PC-9 (cell line): ENCODE results near the gene SCLY. TPM values are rescaled to one million over a fixed set of nuclear protein-coding genes. Genes with fewer than 3 reads are reported as not detected.

Experiments
- BruUV-seq: library from RNA; stranded (reverse); fragments of 400-500 nt; replicated peaks from 2 replicates; lab custom pipeline; 2021; lab: Mats Ljungman, UMichigan
- CTCF ChIA-PET: fragments of 300-600 bp; sonication (Branson Sonifier 250); formaldehyde crosslinking; loops from one replicate; lab custom pipeline; 2022; ENCODE audit warnings: antibody characterized with exemption; lab: Charles Lee
- POLR2A ChIA-PET: fragments of 300-600 bp; sonication (Branson Sonifier 250); formaldehyde crosslinking; loops from one replicate; lab custom pipeline; 2022; ENCODE audit warnings: antibody characterized with exemption; ENCODE audit not compliant: unreplicated experiment; lab: Charles Lee
- DNase-seq, 2 experiments: peaks; one replicate each; pipeline versions ENCODE4 v3.0.0 to v3.0.0-alpha.2; 2015 to 2022; ENCODE audit warnings: mixed read lengths in 1 of 2
- H2AFZ ChIP-seq: fragments of 200-600 bp; sonication (generic); 2 replicates; pipeline ENCODE4 v1.8.1; 2017; ENCODE audit warnings: antibody characterized with exemption
- H3F3A ChIP-seq: fragments of 200-600 bp; sonication (generic); 2 replicates; pipeline ENCODE4 v1.8.1; 2017; ENCODE audit warnings: antibody characterized with exemption, mild to moderate bottlenecking, low read depth; ENCODE audit not compliant: insufficient read depth
- H3K27ac ChIP-seq: fragments of 200-600 bp; sonication (generic); 2 replicates; pipeline ENCODE4 v1.6.1; 2016; ENCODE audit warnings: mixed run types
- H3K27me3 ChIP-seq: fragments of 200-600 bp; sonication (generic); 2 replicates; pipeline ENCODE4 v1.6.1; 2016; ENCODE audit warnings: low read depth, mixed run types; ENCODE audit not compliant: insufficient read depth
- H3K36me3 ChIP-seq: fragments of 200-600 bp; sonication (generic); 2 replicates; pipeline ENCODE4 v1.6.1; 2016; ENCODE audit warnings: low read depth, mixed run types
- H3K4me1 ChIP-seq: fragments of 200-600 bp; sonication (generic); replicated peaks from 2 replicates; pipeline ENCODE4 v1.6.1; 2016; ENCODE audit warnings: mixed run types; ENCODE audit not compliant: insufficient read depth
- H3K4me2 ChIP-seq: fragments of 200-600 bp; sonication (generic); 2 replicates; pipeline ENCODE4 v1.6.1; 2017; ENCODE audit warnings: mixed run types
- H3K4me3 ChIP-seq: fragments of 200-600 bp; sonication (generic); 2 replicates; pipeline ENCODE4 v1.6.1; 2016; ENCODE audit warnings: mixed run types
- H3K79me2 ChIP-seq: fragments of 200-600 bp; sonication (generic); 2 replicates; pipeline ENCODE4 v1.6.1; 2017; ENCODE audit warnings: low read depth, mixed run types
- H3K9me2 ChIP-seq: fragments of 200-600 bp; sonication (generic); 2 replicates; pipeline ENCODE4 v1.8.1; 2017; ENCODE audit warnings: mild to moderate bottlenecking; ENCODE audit not compliant: insufficient read depth
- H3K9me3 ChIP-seq: fragments of 200-600 bp; sonication (generic); 2 replicates; pipeline ENCODE4 v1.8.1; 2016; ENCODE audit warnings: low read depth; ENCODE audit not compliant: insufficient read depth
- H4K20me1 ChIP-seq: fragments of 200-600 bp; sonication (generic); 2 replicates; pipeline ENCODE4 v1.8.1; 2017; ENCODE audit not compliant: insufficient read depth
- CTCF ChIP-seq: fragments of 200-600 bp; sonication (generic); conservative IDR thresholded peaks from 2 replicates; pipeline ENCODE4 v1.6.1; 2017; ENCODE audit warnings: mixed run types, antibody characterized with exemption, mild to moderate bottlenecking, moderate library complexity
- EZH2 ChIP-seq: fragments of 200-600 bp; sonication (generic); IDR thresholded peaks from 2 replicates; pipeline ENCODE4 v1.8.0; 2017; ENCODE audit warnings: antibody characterized with exemption, low read depth
- intact Hi-C: fragments of 100-400 bp; cut with micrococcal nuclease; formaldehyde crosslinking; loops from one replicate; pipeline ENCODE4 v1.10.0; 2022; ENCODE audit not compliant: unreplicated experiment
- total RNA-seq: library from RNA; stranded (reverse); gene quantifications from 2 replicates; pipeline ENCODE4 v1.2.3, GENCODE V29; 2021

The SCLY gene
- total RNA-seq, 1 experiment from 2014 or later = 40.0 TPM

- intact Hi-C loops = loop anchor here (10.0 kb wide), 1 partner anchor 104 kb away; the partner anchor contains the start of gene HES6
- no peak overlapping the region for H3K27ac ChIP-seq
Observed at GRCh38 chr2:238140721-238141540, 80.1 kb downstream of the SCLY start.

GRCh38 chr2:238141541-238142318 lies 80.9 kb downstream of the SCLY start:
- BruUV-seq = no TSS peak
- no peaks in the 10 kb centered on the region for H4K20me1 ChIP-seq
- H3K4me2 ChIP-seq = peak overlapping the region; percentile 69
- H2AFZ ChIP-seq = no peak overlapping the region
- H3K9me2 ChIP-seq = no peaks in the 10 kb centered on the region
- H3K4me1 ChIP-seq = peaks cover 72% of the 10 kb centered on the region
- peak; percentile 93 to 96 for DNase-seq
- TF ChIP-seq EZH2 = no peak
- TF ChIP-seq CTCF = no peak
- CTCF ChIA-PET = interaction anchor here (0.6 kb wide), 3 partner anchors 249 to 1014 kb away, joined by 3 to 9 read pairs (median 6); no protein-coding TSS in a partner anchor
- H3K27me3 ChIP-seq = no peaks in the 10 kb centered on the region
- POLR2A ChIA-PET = interaction anchor here (0.5 to 0.6 kb wide), 3 partner anchors 98 to 468 kb away, joined by 3 to 6 read pairs (median 5); no protein-coding TSS in a partner anchor
- H3K36me3 ChIP-seq = no peaks in the 10 kb centered on the region
- H3K4me3 ChIP-seq = no peak overlapping the region
- H3K9me3 ChIP-seq = no peaks in the 10 kb centered on the region
- peaks cover 25% of the 10 kb centered on the region for H3F3A ChIP-seq
- intact Hi-C loops = loop anchor here (2.0 to 10.0 kb wide), 2 partner anchors 103 to 277 kb away; partner anchors contain the start of gene HES6
- H3K27ac ChIP-seq = no peak overlapping the region
- no peaks in the 10 kb centered on the region for H3K79me2 ChIP-seq

More at GRCh38 chr2:238140721-238141540, 80.1 kb downstream of the SCLY start:
- no peak for DNase-seq
- no peak overlapping the region for H2AFZ ChIP-seq
- no peaks in the 10 kb centered on the region for H3K79me2 ChIP-seq
- ChIA-PET CTCF (interaction anchor here (0.6 kb wide), 3 partner anchors 248 to 1013 kb away, joined by 3 to 9 read pairs (median 6); no protein-coding TSS in a partner anchor), POLR2A (interaction anchor here (0.5 to 0.6 kb wide), 2 partner anchors 146 to 467 kb away, joined by 5 to 6 read pairs; no protein-coding TSS in a partner anchor)
- peak overlapping the region; percentile 69 for H3K4me2 ChIP-seq
- peaks cover 69% of the 10 kb centered on the region for H3K4me1 ChIP-seq
- peaks cover 29% of the 10 kb centered on the region for H3F3A ChIP-seq
- no peaks in the 10 kb centered on the region for H3K9me3 ChIP-seq
- H3K36me3 ChIP-seq = no peaks in the 10 kb centered on the region
- TF ChIP-seq EZH2 (no peak), CTCF (no peak)
- no peak overlapping the region for H3K4me3 ChIP-seq
- no peaks in the 10 kb centered on the region for H4K20me1 ChIP-seq
- H3K9me2 ChIP-seq = no peaks in the 10 kb centered on the region
- no TSS peak for BruUV-seq
- no peaks in the 10 kb centered on the region for H3K27me3 ChIP-seq
